RWPE2 (cell line): Measurements from ENCODE around the gene MDFIC.

ENCODE experiments used
- ATAC-seq: fragments of 200-7000 bp; cut with Tn5 transposase; 3 replicates; pipeline ENCODE4 v1.9.1; 2021; ENCODE audit warnings: low read depth
- DNase-seq: peaks from one replicate; pipeline ENCODE4 v3.0.0-alpha.2; 2020; ENCODE audit warnings: low spot score
- H3K27ac ChIP-seq: fragments of 450-650 bp; 2 replicates; pipeline ENCODE4 v1.5.1; 2017; ENCODE audit warnings: mild to moderate bottlenecking; ENCODE audit not compliant: poor library complexity, severe bottlenecking
- H3K27me3 ChIP-seq: fragments of 250-450 bp; sonication (Bioruptor Pico); 2 replicates; pipeline ENCODE4 v1.5.1; 2021; ENCODE audit warnings: mild to moderate bottlenecking, moderate library complexity; ENCODE audit not compliant: insufficient read depth, poor library complexity, severe bottlenecking
- H3K36me3 ChIP-seq: fragments of 250-450 bp; sonication (Bioruptor Pico); 2 replicates; pipeline ENCODE4 v1.5.1; 2020; ENCODE audit warnings: low read depth, mild to moderate bottlenecking, moderate library complexity
- H3K4me1 ChIP-seq: fragments of 250-450 bp; sonication (Bioruptor Pico); 2 replicates; pipeline ENCODE4 v1.5.1; 2021; ENCODE audit warnings: mild to moderate bottlenecking, moderate library complexity; ENCODE audit not compliant: insufficient read depth, poor library complexity, severe bottlenecking
- H3K4me3 ChIP-seq: fragments of 250-450 bp; sonication (Bioruptor Pico); 2 replicates; pipeline ENCODE4 v1.5.1; 2021; ENCODE audit warnings: mild to moderate bottlenecking, moderate library complexity; ENCODE audit not compliant: severe bottlenecking
- H3K9me3 ChIP-seq: fragments of 250-450 bp; sonication (Bioruptor Pico); 2 replicates; pipeline ENCODE4 v1.5.1; 2021; ENCODE audit warnings: mild to moderate bottlenecking, moderate library complexity; ENCODE audit not compliant: severe bottlenecking
- TF ChIP-seq, protein P1 (sequence below): fragments of 450-650 bp; IDR thresholded peaks from one replicate; pipeline ENCODE4 v1.5.1; 2017; ENCODE audit warnings: mild to moderate bottlenecking, moderate library complexity; ENCODE audit not compliant: poor library complexity, severe bottlenecking

The MDFIC gene

DNA sequence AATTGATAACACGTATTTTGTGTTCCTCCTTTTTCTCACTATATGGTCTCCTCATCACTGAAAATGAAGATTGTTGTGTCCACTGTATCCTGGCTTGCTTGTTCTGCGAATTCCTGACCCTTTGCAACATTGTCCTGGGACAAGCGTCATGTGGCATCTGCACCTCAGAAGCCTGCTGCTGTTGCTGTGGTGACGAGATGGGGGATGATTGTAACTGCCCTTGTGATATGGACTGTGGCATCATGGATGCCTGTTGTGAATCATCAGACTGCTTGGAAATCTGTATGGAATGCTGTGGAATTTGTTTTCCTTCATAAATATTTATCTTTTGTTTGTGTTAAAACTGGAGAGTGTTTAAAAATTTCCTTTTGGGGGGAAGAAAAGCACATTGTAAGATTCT, 93.7 kb downstream of the MDFIC start:
- no peaks in the 10 kb centered on the region for H3K9me3 ChIP-seq
- no peaks in the 10 kb centered on the region for H3K27me3 ChIP-seq
- no peak overlapping the region for H3K4me3 ChIP-seq
- TF ChIP-seq, protein P1, sequence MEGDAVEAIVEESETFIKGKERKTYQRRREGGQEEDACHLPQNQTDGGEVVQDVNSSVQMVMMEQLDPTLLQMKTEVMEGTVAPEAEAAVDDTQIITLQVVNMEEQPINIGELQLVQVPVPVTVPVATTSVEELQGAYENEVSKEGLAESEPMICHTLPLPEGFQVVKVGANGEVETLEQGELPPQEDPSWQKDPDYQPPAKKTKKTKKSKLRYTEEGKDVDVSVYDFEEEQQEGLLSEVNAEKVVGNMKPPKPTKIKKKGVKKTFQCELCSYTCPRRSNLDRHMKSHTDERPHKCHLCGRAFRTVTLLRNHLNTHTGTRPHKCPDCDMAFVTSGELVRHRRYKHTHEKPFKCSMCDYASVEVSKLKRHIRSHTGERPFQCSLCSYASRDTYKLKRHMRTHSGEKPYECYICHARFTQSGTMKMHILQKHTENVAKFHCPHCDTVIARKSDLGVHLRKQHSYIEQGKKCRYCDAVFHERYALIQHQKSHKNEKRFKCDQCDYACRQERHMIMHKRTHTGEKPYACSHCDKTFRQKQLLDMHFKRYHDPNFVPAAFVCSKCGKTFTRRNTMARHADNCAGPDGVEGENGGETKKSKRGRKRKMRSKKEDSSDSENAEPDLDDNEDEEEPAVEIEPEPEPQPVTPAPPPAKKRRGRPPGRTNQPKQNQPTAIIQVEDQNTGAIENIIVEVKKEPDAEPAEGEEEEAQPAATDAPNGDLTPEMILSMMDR, result no peak
- H3K27ac ChIP-seq, result no peak overlapping the region
- no peaks in the 10 kb centered on the region for H3K36me3 ChIP-seq
- no peaks in the 10 kb centered on the region for H3K4me1 ChIP-seq
- ATAC-seq, result no peak
- no peak for DNase-seq

DNA sequence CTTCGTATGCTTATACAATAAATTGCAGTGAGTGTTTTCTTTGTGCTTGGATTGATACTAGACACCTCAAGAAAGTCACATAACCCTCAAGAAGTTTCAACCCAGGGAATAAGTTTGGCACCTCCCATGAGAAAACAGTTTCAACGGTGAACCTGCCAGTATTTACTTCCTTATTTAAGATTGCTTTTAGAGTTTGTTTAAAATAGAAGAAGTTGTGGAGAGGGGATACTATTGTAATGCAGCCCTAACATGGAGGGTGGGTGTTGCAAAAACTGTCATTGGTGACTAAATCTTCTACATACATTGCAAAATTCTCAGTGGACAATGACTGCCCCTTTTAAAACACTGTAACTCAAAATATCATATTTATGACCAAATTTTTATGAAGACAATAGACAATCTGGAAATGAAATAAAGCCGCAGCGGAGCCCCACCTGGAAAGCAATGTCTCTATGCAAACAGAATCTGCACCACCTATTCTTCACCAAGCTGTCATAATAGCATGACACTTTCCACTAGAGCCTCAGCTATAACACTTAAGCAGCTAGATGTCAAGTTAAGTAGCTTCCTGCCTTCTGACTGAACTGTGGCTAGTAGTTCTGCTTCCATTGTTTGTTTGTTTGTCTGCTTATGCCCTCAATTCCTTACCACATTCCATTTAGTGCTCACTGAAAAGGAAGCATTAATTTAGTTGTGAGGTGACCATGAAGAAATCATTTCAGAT, 98.2 kb downstream of the MDFIC start:
- Histone ChIP-seq H3K27ac (no peak overlapping the region), H3K4me1 (no peaks in the 10 kb centered on the region), H3K27me3 (no peaks in the 10 kb centered on the region), H3K4me3 (no peak overlapping the region), H3K36me3 (no peaks in the 10 kb centered on the region), H3K9me3 (no peaks in the 10 kb centered on the region)
- ATAC-seq, result no peak
- TF ChIP-seq, protein P1, result no peak
- DNase-seq, result no peak

- H3K4me1 ChIP-seq, result no peaks in the 10 kb centered on the region
- ATAC-seq (no peak), DNase-seq (no peak)
- H3K4me3 ChIP-seq, result no peak overlapping the region
- no peaks in the 10 kb centered on the region for H3K27me3 ChIP-seq
- TF ChIP-seq, protein P1, result no peak
- H3K27ac ChIP-seq, result no peak overlapping the region
- no peaks in the 10 kb centered on the region for H3K36me3 ChIP-seq
- no peaks in the 10 kb centered on the region for H3K9me3 ChIP-seq
Measured at GRCh38 chr7:115023219-115023618, 101.3 kb downstream of the MDFIC start.

DNA sequence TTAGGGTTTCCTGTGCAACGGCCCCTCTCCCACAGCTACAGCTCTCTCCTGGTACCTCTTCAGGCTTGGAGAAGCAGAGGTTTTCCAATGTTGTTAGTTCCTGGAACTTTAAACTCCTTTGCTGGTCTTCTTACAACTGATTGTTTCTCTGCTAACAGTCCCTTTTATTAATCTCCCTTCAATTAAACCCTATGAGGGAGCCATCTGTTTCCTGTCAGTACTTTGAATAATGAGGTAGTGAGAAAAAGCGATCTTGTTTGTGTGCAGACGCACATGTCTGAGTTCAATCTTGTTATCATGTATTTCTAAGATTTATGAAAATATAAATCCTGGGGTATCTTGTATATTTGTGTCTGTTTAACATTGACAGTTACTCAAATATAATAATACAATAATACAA, 102.4 kb downstream of the MDFIC start:
- DNase-seq (no peak), ATAC-seq (no peak)
- Histone ChIP-seq H3K4me1 (no peaks in the 10 kb centered on the region), H3K36me3 (no peaks in the 10 kb centered on the region), H3K27ac (no peak overlapping the region), H3K4me3 (no peak overlapping the region), H3K27me3 (no peaks in the 10 kb centered on the region), H3K9me3 (no peaks in the 10 kb centered on the region)
- TF ChIP-seq, protein P1, result no peak
